Measurements from ENCODE around the gene RHO.

RHO gene

DNA sequence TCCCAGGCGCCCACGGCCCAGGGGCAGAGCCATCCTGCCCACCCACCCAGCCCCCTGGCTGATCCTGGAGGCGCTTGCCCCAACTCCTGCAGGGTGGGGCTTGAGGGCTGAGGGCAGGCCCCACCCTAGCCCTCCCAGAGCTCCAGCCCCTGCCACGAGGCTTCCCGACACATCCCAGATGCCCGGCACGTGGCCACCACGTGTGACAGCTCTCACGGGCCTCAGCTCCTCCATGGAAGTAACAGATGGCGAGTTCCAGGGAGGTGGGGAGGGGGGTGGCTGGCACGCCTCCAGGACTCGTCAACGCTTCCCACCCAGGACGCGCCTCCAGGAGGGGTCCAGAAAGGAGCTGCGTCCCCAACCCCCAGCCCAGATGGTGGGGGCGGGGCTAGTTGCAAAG is 48.9 kb downstream of the RHO start:
- no peak for DNase-seq (ENCODE audit: low read depth in 2 of 2)

- DNase-seq (ENCODE audit: low read depth in 2 of 2) = no peak
These were observed 49.7 kb downstream of the RHO start for GRCh38 chr3:129577925-129578786.

DNA sequence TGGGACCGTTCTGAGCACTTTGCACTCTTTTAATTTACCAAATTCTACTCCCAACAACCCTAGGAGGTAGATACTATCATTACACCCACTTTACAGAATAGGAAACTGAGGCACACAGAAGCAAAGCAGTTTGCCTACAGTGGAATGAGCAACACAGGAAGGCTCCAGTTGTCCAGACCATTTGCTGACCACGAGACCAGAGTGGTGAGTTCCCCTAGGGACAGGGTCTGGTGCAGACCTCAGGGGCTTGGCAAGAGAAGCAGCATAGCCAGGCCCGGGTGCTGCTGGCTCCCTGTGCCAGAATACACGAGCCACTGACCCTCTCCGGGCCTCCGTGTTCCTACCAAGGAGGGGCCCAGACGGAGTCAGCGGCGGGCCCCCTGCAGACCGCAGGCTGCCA is 51.6 kb downstream of the RHO start:
- no peak for DNase-seq (ENCODE audit: low read depth in 2 of 2)

- no peak for DNase-seq (ENCODE audit: low read depth in 2 of 2)
These were observed 53.2 kb downstream of the RHO start for GRCh38 chr3:129581623-129582022.

- no peak for DNase-seq (ENCODE audit: low read depth in 2 of 2)
These were observed 54.4 kb downstream of the RHO start for GRCh38 chr3:129582799-129583198.

DNA sequence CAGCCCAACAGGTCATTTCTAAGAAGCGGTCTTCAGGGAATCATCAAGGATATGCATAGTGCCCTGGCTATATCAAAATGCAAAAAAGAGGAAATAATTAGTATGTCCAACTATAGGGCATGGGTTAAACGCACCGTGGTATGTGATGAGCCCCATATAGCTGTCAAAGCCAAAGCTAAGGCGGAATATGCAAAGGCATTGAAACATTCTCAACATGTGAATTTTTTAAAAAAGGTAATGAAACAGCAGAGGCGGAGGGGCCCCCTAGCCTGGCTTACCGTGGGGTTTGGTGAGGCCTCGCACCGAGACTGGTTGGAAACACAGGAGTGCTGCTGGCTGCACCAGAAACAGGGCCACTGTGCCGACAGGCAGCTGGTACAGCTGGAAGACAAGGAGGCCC is 54.9 kb downstream of the RHO start:
- no peak for DNase-seq (ENCODE audit: low read depth in 2 of 2)

GRCh38 chr3:129584631-129585030 is 56.2 kb downstream of the RHO start:
- no peak for DNase-seq (ENCODE audit: low read depth in 2 of 2)
